ENCODE results near the gene MASP1. TPM values are rescaled to one million over a fixed set of nuclear protein-coding genes. Genes with fewer than 3 reads are reported as not detected.

The MASP1 gene
- total and polyA plus RNA-seq, 2 of the 4 experiments (the other 2 are of a cell fraction), result 13.1 to 16.2 TPM

- H4K5ac ChIP-seq (ENCODE audit: low read depth, low read length), result no peak within 1 kb of the TSS
- no peak within 1 kb of the TSS for H2AFZ ChIP-seq (replicated peaks; ENCODE audit: low read length, poor library complexity)
- H3K27me3 ChIP-seq (ENCODE audit: control insufficient read depth, insufficient read depth, low read length), result peaks cover 17% of the 10 kb centered on the region
- no peak within 1 kb of the TSS for H2BK20ac ChIP-seq (ENCODE audit: low read depth, low read length)
- H2BK5ac ChIP-seq (ENCODE audit: low read depth, low read length, poor library complexity, severe bottlenecking), result no peak within 1 kb of the TSS
- no CpG with 5 or more reads among the region's 8 CpGs for WGBS, 2 experiments (ENCODE audit: extremely low coverage in 2 of 2, insufficient read length in 1 of 2)
- no peaks in the 10 kb centered on the region for H3K9me1 ChIP-seq (ENCODE audit: insufficient read depth, low read length)
- no peak within 1 kb of the TSS for H4K8ac ChIP-seq (ENCODE audit: low read depth in 2 of 2, low read length in 2 of 2)
- H3K36me3 ChIP-seq (ENCODE audit: control insufficient read depth, insufficient read depth, low read length), result no peaks in the 10 kb centered on the region
- dilution Hi-C loops (cut with HindIII; ENCODE audit: low sequenced_read_pairs, unreplicated experiment), result no loop called here
- no peak within 1 kb of the TSS for H2BK15ac ChIP-seq (ENCODE audit: low read depth, low read length)
- H2AK5ac ChIP-seq (ENCODE audit: low read depth, low read length), result no peak within 1 kb of the TSS
- CTCF ChIA-PET, result no interaction called here
- no peaks in the 10 kb centered on the region for H3K79me1 ChIP-seq (ENCODE audit: low read depth in 1 of 2, low read length in 2 of 2)
- no peaks in the 10 kb centered on the region for H3K9me3 ChIP-seq (ENCODE audit: control insufficient read depth, insufficient read depth, low read length)
- DNase-seq (no peak), ATAC-seq (ENCODE audit: low read depth) (no peak)
- in situ Hi-C loops (cut with MboI; ENCODE audit: low sequenced_read_pairs), result no loop called here
- H3K4me3 ChIP-seq (ENCODE audit: insufficient read depth, low read depth, low read length), result no peak within 1 kb of the TSS
- no peak within 1 kb of the TSS for H3K4me2 ChIP-seq (ENCODE audit: low read depth, low read length)
- H3K9ac ChIP-seq (ENCODE audit: low read depth, low read length), result no peak within 1 kb of the TSS
- no peak within 1 kb of the TSS for H3K18ac ChIP-seq (ENCODE audit: low read depth, low read length)
- H3K4ac ChIP-seq (ENCODE audit: low read depth, low read length), result no peak within 1 kb of the TSS
- H4K20me1 ChIP-seq (ENCODE audit: insufficient read depth, low read length), result no peaks in the 10 kb centered on the region
- H3K14ac ChIP-seq (replicated peaks; ENCODE audit: low read depth, low read length), result no peak within 1 kb of the TSS
- H3K56ac ChIP-seq (ENCODE audit: extremely low read depth, insufficient read depth, low read length), result no peak within 1 kb of the TSS
- POLR2A ChIA-PET (ENCODE audit: unreplicated experiment), result no interaction called here
- H2BK120ac ChIP-seq (ENCODE audit: low read depth, low read length), result no peak within 1 kb of the TSS
- no peaks in the 10 kb centered on the region for H3K4me1 ChIP-seq (ENCODE audit: control insufficient read depth, insufficient read depth, low read length)
- no TSS peak for BruUV-seq (replicated peaks)
- peak within 1 kb of the TSS; percentile 11 for H2AK9ac ChIP-seq (replicated peaks; ENCODE audit: low read depth, low read length, poor library complexity)
- H4K91ac ChIP-seq (ENCODE audit: insufficient read depth, low read depth, low read length), result no peak within 1 kb of the TSS
- no peak for TF ChIP-seq MAFK (IDR thresholded peaks at IDR 0.05; ENCODE audit: low read depth, low read length)
- no peak for TF ChIP-seq CEBPB (IDR thresholded peaks at IDR 0.05; ENCODE audit: low read depth, low read length)
- no peak for TF ChIP-seq MXI1 (IDR thresholded peaks at IDR 0.05; ENCODE audit: borderline replicate concordance, low read depth, low read length)
- no peak for TF ChIP-seq FOS (IDR thresholded peaks at IDR 0.05; ENCODE audit: low read depth, low read length)
- TF ChIP-seq MAZ (IDR thresholded peaks at IDR 0.05; ENCODE audit: borderline replicate concordance, low read depth, low read length), result no peak
- no peak for TF ChIP-seq POLR2A (IDR thresholded peaks at IDR 0.05; ENCODE audit: low read depth, low read length)
- TF ChIP-seq RCOR1 (IDR thresholded peaks at IDR 0.05; ENCODE audit: insufficient replicate concordance, low read length), result no peak
- no peak for TF ChIP-seq RFX5 (IDR thresholded peaks at IDR 0.05; ENCODE audit: low read depth, low read length)
- TF ChIP-seq ELK1 (IDR thresholded peaks at IDR 0.05; ENCODE audit: borderline replicate concordance, low read depth, low read length), result no peak
- no peak for TF ChIP-seq SMC3 (IDR thresholded peaks at IDR 0.05; ENCODE audit: low read depth, low read length)
- no peak for TF ChIP-seq CHD1 (IDR thresholded peaks at IDR 0.05; ENCODE audit: low read depth, low read length)
- no peak for TF ChIP-seq NFE2L2 (IDR thresholded peaks at IDR 0.05; ENCODE audit: low read depth, low read length)
- TF ChIP-seq USF2 (IDR thresholded peaks at IDR 0.05; ENCODE audit: low read depth, low read length), result no peak
- intact Hi-C loops (cut with micrococcal nuclease), result no loop called here
- no peak within 1 kb of the TSS for H3K23ac ChIP-seq (ENCODE audit: low read depth, low read length)
- no peak within 1 kb of the TSS for H3K27ac ChIP-seq (ENCODE audit: insufficient read depth, low read length)
Observed at GRCh38 chr3:187197335-187197649, 94.2 kb downstream of the MASP1 start, which contains the start of gene RTP1. TSS of gene RTP1 (plus strand) at chr3:187197486. CDS start at chr3:187197516, 30 bp downstream.

All from IMR-90 (cell line).